ENCODE measurements around the gene SUPT20H. TPM values are rescaled to one million over a fixed set of nuclear protein-coding genes. Genes with fewer than 3 reads are reported as not detected.

The SUPT20H gene
- total and polyA plus RNA-seq, 10 of the 15 experiments (the other 5 are each of a cell fraction or from before 2014, with no cell fraction given) = 12.3 to 69.8 (median 47.5) TPM

- TF ChIP-seq GATAD2B (conservative IDR thresholded peaks at IDR 0.05; ENCODE audit: low read depth) = no peak
Observed at GRCh38 chr13:37027639-37028038, 31.8 kb downstream of the SUPT20H start (continued).

- H3K27ac ChIP-seq (ENCODE audit: control insufficient read depth, insufficient read depth) = no peak overlapping the region
- FAIRE-seq (no peak), ATAC-seq (no peak), DNase-seq (ENCODE audit: low read depth, low spot score) (no peak)
- no peak overlapping the region for H3K4me3 ChIP-seq
- ChIA-PET SMC1A (ENCODE audit: uncharacterized antibody, unreplicated experiment) (no interaction called here), RAD21 (ENCODE audit: unreplicated experiment) (no interaction called here), CTCF (interaction anchor here (1.2 kb wide), 1 partner anchor 14 kb away, joined by 3 read pairs; no protein-coding TSS in a partner anchor), POLR2A (no interaction called here)
- intact Hi-C loops (cut with micrococcal nuclease; ENCODE audit: unreplicated experiment) (no loop called here), in situ Hi-C loops (cut with MboI) (no loop called here)
- 94% methylated on average over 1 of the region's 1 CpG for WGBS (ENCODE audit: insufficient coverage, insufficient replicate concordance, low lambda C conversion rate, missing lambda C conversion rate)
- H3K79me2 ChIP-seq (ENCODE audit: control insufficient read depth, insufficient read depth, low read length) = no peaks in the 10 kb centered on the region
- no peaks in the 10 kb centered on the region for H3K9me3 ChIP-seq (replicated peaks; ENCODE audit: control insufficient read depth, insufficient read depth, low read length)
- no peak for TF ChIP-seq WRNIP1 (IDR thresholded peaks at IDR 0.05; ENCODE audit: borderline replicate concordance, low read depth, low read length)
- TF ChIP-seq GATAD2B (conservative IDR thresholded peaks at IDR 0.05; ENCODE audit: low read depth) = no peak
- TF ChIP-seq IKZF1 (conservative IDR thresholded peaks at IDR 0.05) = no peak
- TF ChIP-seq TCF3 (IDR thresholded peaks at IDR 0.05; ENCODE audit: borderline replicate concordance, insufficient read depth, low read depth, low read length) = no peak
- no peak for TF ChIP-seq FOXM1 (IDR thresholded peaks at IDR 0.05; ENCODE audit: low read depth, low read length)
- no peak for TF ChIP-seq PAX5 (IDR thresholded peaks at IDR 0.05; ENCODE audit: borderline replicate concordance, low read depth, low read length)
- no peak for TF ChIP-seq RUNX3 (IDR thresholded peaks at IDR 0.05; ENCODE audit: low read length)
- no peak for TF ChIP-seq YBX1 (IDR thresholded peaks at IDR 0.05)
- no peak for TF ChIP-seq ZNF207 (IDR thresholded peaks at IDR 0.05; ENCODE audit: borderline replicate concordance)
- TF ChIP-seq RAD21 (IDR thresholded peaks at IDR 0.05; ENCODE audit: insufficient read depth, low read depth, low read length) = no peak
- H3K4me2 ChIP-seq (ENCODE audit: control insufficient read depth, insufficient read depth) = no peak overlapping the region
- no peaks in the 10 kb centered on the region for H3K27me3 ChIP-seq (replicated peaks in 1 of 2; ENCODE audit: control insufficient read depth in 2 of 2, insufficient read depth in 2 of 2, low read length in 1 of 2)
- H2AFZ ChIP-seq (ENCODE audit: control insufficient read depth, low read depth, low read length) = no peak overlapping the region
- H3K36me3 ChIP-seq (ENCODE audit: control insufficient read depth in 2 of 2, insufficient read depth in 2 of 2, low read length in 1 of 2) = peaks cover 3 to 9% of the 10 kb centered on the region in 2 experiments
- no peaks in the 10 kb centered on the region for H3K4me1 ChIP-seq (ENCODE audit: control insufficient read depth, insufficient read depth, low read length)
- H4K20me1 ChIP-seq (ENCODE audit: control insufficient read depth, insufficient read depth) = no peaks in the 10 kb centered on the region
- no TSS peak for BruUV-seq (replicated peaks)
- no peak overlapping the region for H3K9ac ChIP-seq (ENCODE audit: control insufficient read depth, insufficient read depth, low read length)
Observed at GRCh38 chr13:37026771-37027170, 32.7 kb downstream of the SUPT20H start.

Data from GM12878 (cell line).